HEK293 (cell line): ENCODE data around the gene XPO1.

Experiments used
- BCL6B ChIP-seq: fragments of 450-650 bp; formaldehyde crosslinking; IDR thresholded peaks from 2 replicates; pipeline ENCODE4 v1.5.1; 2017; ENCODE audit warnings: missing biosample characterization, missing genetic modification characterization
- EGR2 ChIP-seq: fragments of 450-650 bp; formaldehyde crosslinking; IDR thresholded peaks from 2 replicates; pipeline ENCODE4 v1.5.1; 2016; ENCODE audit warnings: low read depth, missing biosample characterization, missing genetic modification characterization
- ELK4 ChIP-seq: IDR thresholded peaks from 2 replicates; pipeline ENCODE4 v1.6.1; 2011; ENCODE audit warnings: mild to moderate bottlenecking, low read depth, low read length, borderline replicate concordance
- RBAK ChIP-seq: fragments of 450-650 bp; formaldehyde crosslinking; IDR thresholded peaks from 2 replicates; pipeline ENCODE4 v1.5.1; 2016; ENCODE audit warnings: missing biosample characterization, missing genetic modification characterization
- TRIM28 ChIP-seq: IDR thresholded peaks from 2 replicates; pipeline ENCODE4 v1.6.1; 2011; ENCODE audit warnings: low read length, control low read depth, borderline replicate concordance
- WT1 ChIP-seq: fragments of 450-650 bp; formaldehyde crosslinking; IDR thresholded peaks from 2 replicates; pipeline ENCODE4 v1.5.1; 2016; ENCODE audit warnings: missing biosample characterization, missing genetic modification characterization
- ZBTB21 ChIP-seq: fragments of 450-650 bp; formaldehyde crosslinking; IDR thresholded peaks from 2 replicates; pipeline ENCODE4 v1.5.1; 2017; ENCODE audit warnings: missing biosample characterization, missing genetic modification characterization
- ZBTB26 ChIP-seq: fragments of 450-650 bp; formaldehyde crosslinking; optimal IDR thresholded peaks from 2 replicates; pipeline ENCODE3; 2016; ENCODE audit warnings: missing biosample characterization, mild to moderate bottlenecking, missing genetic modification characterization
- ZBTB49 ChIP-seq: fragments of 450-650 bp; formaldehyde crosslinking; IDR thresholded peaks from 2 replicates; pipeline ENCODE4 v1.5.1; 2016; ENCODE audit warnings: missing biosample characterization, missing genetic modification characterization, low read depth
- ZFP69B ChIP-seq: fragments of 450-650 bp; formaldehyde crosslinking; IDR thresholded peaks from 2 replicates; pipeline ENCODE4 v1.5.1; 2016; ENCODE audit warnings: missing biosample characterization, missing genetic modification characterization
- ZNF121 ChIP-seq: fragments of 450-650 bp; formaldehyde crosslinking; IDR thresholded peaks from 2 replicates; pipeline ENCODE4 v1.5.1; 2016; ENCODE audit warnings: missing biosample characterization, missing genetic modification characterization
- ZNF169 ChIP-seq: fragments of 450-650 bp; formaldehyde crosslinking; IDR thresholded peaks from 2 replicates; pipeline ENCODE4 v1.5.1; 2016; ENCODE audit warnings: missing biosample characterization, missing genetic modification characterization
- ZNF19 ChIP-seq: fragments of 450-650 bp; formaldehyde crosslinking; IDR thresholded peaks from 2 replicates; pipeline ENCODE4; 2016; ENCODE audit warnings: missing biosample characterization, missing genetic modification characterization, low read depth
- ZNF274 ChIP-seq, 2 experiments: fragments of 200-500 bp in 1 of 2; fragments of 450-650 bp in 1 of 2; sonication (Bioruptor generic) in 1 of 2; formaldehyde crosslinking in 1 of 2; IDR thresholded peaks; 2 replicates each; pipeline versions ENCODE4 v1.5.1 to v1.6.1; 2014 to 2016; ENCODE audit warnings: borderline replicate concordance in 1 of 2, inconsistent platforms in 1 of 2, low read length in 1 of 2, missing biosample characterization in 1 of 2, missing genetic modification characterization in 1 of 2
- ZNF280D ChIP-seq: fragments of 450-650 bp; formaldehyde crosslinking; IDR thresholded peaks from 2 replicates; pipeline ENCODE4 v1.5.1; 2016; ENCODE audit warnings: missing biosample characterization, missing genetic modification characterization
- ZNF324 ChIP-seq: fragments of 450-650 bp; formaldehyde crosslinking; IDR thresholded peaks from 2 replicates; pipeline ENCODE4 v1.5.1; 2016; ENCODE audit warnings: missing biosample characterization, missing genetic modification characterization
- ZNF391 ChIP-seq: fragments of 450-650 bp; formaldehyde crosslinking; IDR thresholded peaks from 2 replicates; pipeline ENCODE4 v1.5.1; 2016; ENCODE audit warnings: low read depth, missing biosample characterization, missing genetic modification characterization, borderline replicate concordance
- ZNF488 ChIP-seq: fragments of 450-650 bp; formaldehyde crosslinking; IDR thresholded peaks from 2 replicates; pipeline ENCODE4 v1.5.1; 2016; ENCODE audit warnings: missing biosample characterization, missing genetic modification characterization
- ZNF529 ChIP-seq: fragments of 450-650 bp; formaldehyde crosslinking; IDR thresholded peaks from 2 replicates; pipeline ENCODE4 v1.5.1; 2017; ENCODE audit warnings: missing genetic modification characterization, missing biosample characterization; ENCODE audit not compliant: insufficient replicate concordance
- ZNF530 ChIP-seq: fragments of 450-650 bp; formaldehyde crosslinking; IDR thresholded peaks from 2 replicates; pipeline ENCODE4 v1.5.1; 2016; ENCODE audit warnings: low read depth, missing biosample characterization, missing genetic modification characterization
- ZNF555 ChIP-seq: fragments of 450-650 bp; formaldehyde crosslinking; conservative IDR thresholded peaks from 2 replicates; pipeline ENCODE4 v1.5.1; 2017; ENCODE audit warnings: missing biosample characterization, mild to moderate bottlenecking, missing genetic modification characterization, inconsistent platforms
- ZNF585B ChIP-seq: fragments of 450-650 bp; formaldehyde crosslinking; IDR thresholded peaks from 2 replicates; pipeline ENCODE4 v1.5.1; 2016; ENCODE audit warnings: missing biosample characterization, missing genetic modification characterization
- ZNF654 ChIP-seq: fragments of 450-650 bp; formaldehyde crosslinking; IDR thresholded peaks from 2 replicates; pipeline ENCODE4 v1.5.1; 2016; ENCODE audit warnings: low read depth, missing biosample characterization, missing genetic modification characterization
- ZNF658 ChIP-seq: fragments of 450-650 bp; formaldehyde crosslinking; IDR thresholded peaks from 2 replicates; pipeline ENCODE4; 2016; ENCODE audit warnings: missing biosample characterization, missing genetic modification characterization
- ZNF777 ChIP-seq: fragments of 450-650 bp; formaldehyde crosslinking; IDR thresholded peaks from 2 replicates; pipeline ENCODE4 v1.5.1; 2017; ENCODE audit warnings: missing biosample characterization, missing genetic modification characterization, borderline replicate concordance
- ZSCAN23 ChIP-seq: fragments of 450-650 bp; formaldehyde crosslinking; IDR thresholded peaks from 2 replicates; pipeline ENCODE4 v1.5.1; 2016; ENCODE audit warnings: missing biosample characterization, missing genetic modification characterization
- ZXDB ChIP-seq: fragments of 450-650 bp; formaldehyde crosslinking; IDR thresholded peaks from 2 replicates; pipeline ENCODE4 v1.5.1; 2016; ENCODE audit warnings: missing biosample characterization, missing genetic modification characterization

The XPO1 gene

GRCh38 chr2:61536572-61537276, 1.4 kb downstream of the XPO1 start (continued):
- TF ChIP-seq ZNF488 (no peak), ZNF585B (tag by site-specific recombination) (no peak), ZNF658 (no peak), TRIM28 (peak; percentile 51; the same call in 1 of the 2 replicates), ZBTB49 (tag by site-specific recombination) (no peak), EGR2 (tag by site-specific recombination) (no peak), ZNF169 (tag by site-specific recombination) (no peak), BCL6B (tag by site-specific recombination) (no peak), ZBTB26 (no peak), ZFP69B (tag by site-specific recombination) (no peak), ZNF274 (IDR thresholded peaks at IDR 0.05; ENCODE audit: low read length) (no peak), ZNF274 (tag by site-specific recombination; IDR thresholded peaks at IDR 0.05; ENCODE audit: borderline replicate concordance) (no peak), ZXDB (tag by site-specific recombination) (peak; percentile 74; the same call in 1 of the 2 replicates), RBAK (tag by site-specific recombination) (no peak), ZNF654 (tag by site-specific recombination) (no peak), ZNF555 (tag by site-specific recombination) (no peak), WT1 (no peak), ZNF280D (tag by site-specific recombination) (no peak), ZNF121 (tag by site-specific recombination) (no peak), ZNF391 (tag by site-specific recombination) (no peak), ZSCAN23 (tag by site-specific recombination) (no peak), ELK4 (no peak), ZNF530 (tag by site-specific recombination) (no peak), ZNF19 (tag by site-specific recombination) (no peak), ZNF529 (tag by site-specific recombination) (no peak), ZNF324 (tag by site-specific recombination) (no peak), ZNF777 (tag by site-specific recombination) (no peak), ZBTB21 (tag by site-specific recombination) (no peak)
